UCSD-AML1 (cell line): ENCODE data around the gene ZNF638.
A peak's percentile ranks its signal among the peaks of the same experiment; 100 is the strongest.
"Not testable (repeated sequence)": the region's sequence is repeated elsewhere in the genome, so short reads cannot be mapped to it uniquely, and the experiment has no call there.

Experiments
- DNase-seq: peaks from one replicate; lab custom pipeline; 2025; ENCODE audit not compliant: unreplicated experiment; lab: John Stamatoyannopoulos, UW

Gene ZNF638

DNA sequence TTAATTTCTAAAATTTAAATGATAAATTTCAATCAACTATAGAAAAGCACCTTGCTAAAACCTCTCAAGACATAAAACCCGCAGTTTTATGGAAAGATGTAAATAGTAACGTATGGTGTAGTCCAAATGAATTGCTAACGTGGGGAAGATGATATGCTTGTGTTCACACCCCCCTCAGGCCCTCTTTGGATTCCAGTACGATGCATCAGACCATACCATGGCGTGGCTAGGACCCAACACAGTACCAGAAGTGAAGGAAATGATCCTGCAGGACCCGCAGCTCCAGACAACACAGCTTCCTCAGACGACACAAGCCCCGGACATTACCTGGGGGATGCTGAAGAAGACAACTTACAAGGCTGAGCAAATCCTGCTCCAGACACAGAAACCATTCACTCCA, 61.6 kb downstream of the ZNF638 start:
- DNase-seq = no peak

DNA sequence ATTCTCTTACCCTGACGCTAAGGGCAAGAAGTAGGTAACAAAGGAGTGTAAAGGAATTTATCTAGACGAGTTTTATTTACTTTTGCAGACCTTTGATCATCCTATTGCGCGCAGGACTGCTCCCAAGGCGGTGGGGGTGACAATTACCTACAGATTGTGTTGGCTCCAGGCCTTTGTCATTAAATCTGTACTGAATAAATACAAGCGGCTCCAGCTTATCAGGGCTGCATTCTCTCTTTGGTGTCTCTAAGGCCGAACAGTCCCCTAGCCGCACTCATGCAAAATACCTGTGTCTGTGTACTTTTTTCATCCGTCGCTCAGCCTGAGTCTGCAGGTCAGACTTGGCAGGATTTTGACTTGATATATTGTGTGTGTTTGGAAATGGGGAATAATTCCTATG, 63.9 kb downstream of the ZNF638 start:
- no peak for DNase-seq

DNA sequence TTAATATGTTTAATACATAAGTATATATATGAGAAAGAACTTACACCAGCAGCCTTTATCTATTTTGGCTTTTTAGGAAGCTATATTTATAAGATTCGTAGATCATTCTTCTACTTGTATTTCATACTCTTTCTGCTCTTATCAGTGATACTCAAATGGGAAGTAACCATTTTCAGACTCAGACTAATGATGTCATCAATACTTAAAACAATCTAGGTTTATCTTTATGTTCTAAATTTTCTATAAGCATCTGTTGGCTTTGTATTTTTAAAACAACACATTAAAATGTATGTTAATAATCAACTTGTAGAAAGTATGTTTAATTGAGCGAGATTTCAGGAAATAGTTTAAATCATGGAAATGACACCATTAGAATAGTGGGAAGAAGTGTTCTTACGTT, 70.8 kb downstream of the ZNF638 start:
- DNase-seq = no peak

DNA sequence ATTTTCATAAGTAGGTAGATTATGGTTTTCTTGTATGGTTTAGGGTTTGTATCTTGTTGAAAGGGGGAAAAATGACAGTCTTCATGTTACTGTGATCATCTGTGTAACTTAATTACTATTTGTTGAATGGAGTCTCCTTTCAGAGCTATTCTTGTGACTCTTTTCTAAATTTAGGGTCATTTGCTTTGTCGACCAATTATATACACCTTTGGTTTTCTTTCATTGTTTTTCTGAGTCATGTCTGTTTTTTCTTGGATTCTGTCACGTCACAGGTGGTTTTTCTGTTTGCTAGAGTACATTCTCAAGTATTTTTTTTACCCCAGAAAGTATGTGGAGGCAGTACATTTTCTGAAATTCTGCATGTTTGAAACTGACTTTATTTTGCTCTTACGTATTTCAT, 78.0 kb downstream of the ZNF638 start:
- no peak for DNase-seq

DNA sequence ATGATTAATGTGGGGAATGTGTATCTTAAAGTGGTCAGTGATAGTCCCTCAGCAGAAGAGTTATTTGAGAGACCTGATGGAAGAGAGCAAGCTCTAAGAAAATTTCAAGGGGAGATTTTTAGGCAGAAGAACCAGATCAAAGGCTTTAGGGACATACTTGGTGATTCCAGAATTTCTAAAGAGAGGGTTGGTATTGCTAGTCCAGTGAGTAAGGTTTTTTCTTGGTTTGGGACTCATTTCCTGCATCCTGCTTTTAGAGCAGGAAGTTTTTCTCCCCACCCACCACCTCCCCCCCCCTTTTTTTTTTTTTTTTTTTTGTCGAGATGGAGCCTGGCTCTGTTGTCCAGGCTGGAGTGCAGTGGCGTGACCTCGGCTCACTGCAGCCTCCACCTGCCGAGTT, 79.1 kb downstream of the ZNF638 start:
- DNase-seq = no peak

DNA sequence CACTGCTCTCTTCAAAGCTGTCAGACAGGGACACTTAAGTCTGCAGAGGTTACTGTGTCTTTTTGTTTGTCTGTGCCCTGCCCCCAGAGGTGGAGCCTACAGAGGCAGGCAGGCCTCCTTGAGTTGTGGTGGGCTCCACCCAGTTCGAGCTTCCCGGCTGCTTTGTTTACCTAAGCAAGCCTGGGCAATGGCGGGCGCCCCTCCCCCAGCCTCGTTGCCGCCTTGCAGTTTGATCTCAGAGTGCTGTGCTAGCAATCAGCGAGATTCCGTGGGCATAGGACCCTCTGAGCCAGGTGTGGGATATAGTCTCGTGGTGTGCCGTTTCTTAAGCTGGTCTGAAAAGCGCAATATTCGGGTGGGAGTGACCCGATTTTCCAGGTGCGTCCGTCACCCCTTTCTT, 85.3 kb downstream of the ZNF638 start:
- not testable (repeated sequence) for DNase-seq

DNA sequence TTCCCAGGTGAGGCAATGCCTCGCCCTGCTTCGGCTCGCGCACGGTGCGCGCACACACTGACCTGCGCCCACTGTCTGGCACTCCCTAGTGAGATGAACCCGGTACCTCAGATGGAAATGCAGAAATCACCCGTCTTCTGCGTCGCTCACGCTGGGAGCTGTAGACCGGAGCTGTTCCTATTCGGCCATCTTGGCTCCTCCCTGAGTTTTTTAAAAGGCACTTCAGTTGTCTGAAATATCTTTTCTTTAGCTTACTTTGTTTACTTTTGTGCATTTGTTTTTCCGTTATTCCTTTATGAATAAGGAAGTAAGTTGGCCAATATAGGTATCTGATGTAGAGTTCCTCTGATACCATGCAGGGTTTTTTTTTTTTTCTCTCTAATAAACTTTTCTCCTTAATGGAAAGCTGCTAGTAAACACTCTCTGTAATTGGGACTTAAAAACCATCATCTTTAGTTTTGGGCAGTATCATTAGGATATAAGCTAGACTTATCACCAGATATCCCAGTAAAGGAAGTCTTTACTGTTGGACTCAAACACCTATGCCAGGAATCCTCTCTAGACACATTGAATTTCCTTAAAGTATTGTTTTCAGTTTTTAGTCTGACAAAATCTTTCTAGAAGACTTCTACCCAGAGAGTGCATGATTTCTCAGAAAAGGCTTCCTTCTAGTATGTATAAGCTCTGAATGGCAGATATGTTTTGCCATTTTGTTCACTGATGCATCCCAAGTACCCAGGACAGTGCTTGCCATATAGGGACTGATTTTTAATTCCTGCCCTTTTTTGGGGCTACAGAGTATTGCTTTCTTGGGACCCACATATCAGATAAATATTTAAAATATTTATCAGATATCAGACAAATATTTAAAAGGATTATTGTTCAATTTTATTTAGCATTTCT, 86.0 kb downstream of the ZNF638 start:
- DNase-seq = no peak

DNA sequence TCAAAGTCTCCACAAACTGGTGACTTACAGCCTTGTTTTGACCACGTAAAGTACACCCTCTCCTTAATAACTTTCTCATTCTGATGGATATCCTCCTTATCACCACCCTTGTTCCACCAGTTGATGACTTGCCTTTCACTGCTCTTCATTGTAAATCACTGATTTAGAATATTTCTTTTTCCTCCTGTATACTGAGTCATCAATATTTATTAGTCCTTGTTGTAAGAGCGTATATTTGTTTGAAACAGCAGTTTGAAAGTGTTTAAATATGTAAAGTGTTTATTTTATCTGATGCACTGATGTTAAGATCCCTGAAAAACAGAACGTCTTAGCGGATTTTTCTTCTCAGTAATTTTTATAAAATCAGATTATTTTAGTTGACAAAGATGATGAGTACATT, 87.6 kb downstream of the ZNF638 start:
- DNase-seq = no peak

DNA sequence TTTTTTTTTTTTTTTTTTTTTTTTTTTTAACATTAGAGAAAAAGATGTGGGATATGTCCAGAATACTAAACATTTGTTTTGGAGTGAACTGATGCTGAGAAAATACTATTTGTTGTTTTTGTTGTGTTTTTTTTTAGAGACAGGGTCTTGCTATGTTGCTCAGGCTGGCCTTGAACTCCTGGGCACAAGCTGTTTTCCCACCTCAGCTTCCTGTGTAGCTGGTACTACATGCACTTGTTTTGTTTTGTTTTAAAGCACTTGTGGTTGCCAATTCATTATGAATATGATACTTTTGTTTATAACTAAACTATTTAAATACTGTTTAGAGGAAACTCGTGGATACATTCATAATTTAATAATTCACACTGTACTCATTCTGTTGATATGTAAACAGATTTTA, 88.4 kb downstream of the ZNF638 start:
- DNase-seq = no peak

DNA sequence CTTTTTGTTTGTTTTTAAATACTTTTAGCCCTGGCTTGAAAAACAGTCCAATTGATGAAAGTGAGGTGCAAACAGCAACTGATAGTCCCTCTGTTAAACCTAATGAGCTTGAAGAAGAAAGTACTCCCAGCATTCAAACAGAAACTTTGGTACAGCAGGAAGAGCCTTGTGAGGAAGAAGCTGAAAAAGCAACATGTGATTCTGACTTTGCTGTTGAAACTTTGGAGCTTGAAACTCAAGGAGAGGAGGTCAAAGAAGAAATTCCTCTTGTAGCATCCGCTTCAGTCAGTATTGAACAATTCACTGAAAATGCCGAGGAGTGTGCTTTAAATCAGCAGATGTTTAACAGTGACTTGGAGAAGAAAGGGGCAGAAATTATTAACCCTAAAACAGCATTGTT, 91.2 kb downstream of the ZNF638 start:
- DNase-seq = no peak

DNA sequence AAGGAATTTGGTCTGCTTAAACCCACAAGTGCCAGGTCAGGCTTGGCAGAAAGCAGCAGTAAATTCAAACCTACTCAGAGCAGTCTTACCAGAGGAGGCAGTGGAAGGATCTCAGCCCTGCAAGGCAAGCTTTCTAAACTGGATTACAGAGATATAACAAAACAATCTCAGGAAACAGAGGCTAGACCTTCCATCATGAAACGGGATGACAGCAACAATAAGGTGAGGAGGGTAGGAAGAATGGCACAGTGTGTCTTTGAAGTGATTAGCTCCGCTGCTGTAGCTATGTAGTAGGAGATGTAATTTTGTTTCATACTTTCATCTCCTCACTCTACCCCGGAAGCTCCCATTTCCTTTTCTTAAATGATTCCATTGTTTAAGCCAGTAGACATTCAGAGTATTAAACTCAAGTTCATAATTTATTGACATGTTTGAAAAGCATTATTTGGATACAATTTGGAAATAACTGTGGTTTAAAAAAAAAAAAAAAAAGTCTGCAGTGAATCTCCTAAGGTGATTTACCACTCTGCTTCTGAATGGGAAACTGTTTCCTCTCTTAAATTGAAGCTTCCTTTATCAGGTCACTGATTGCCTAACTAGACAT, 92.3 kb downstream of the ZNF638 start:
- no peak for DNase-seq

DNA sequence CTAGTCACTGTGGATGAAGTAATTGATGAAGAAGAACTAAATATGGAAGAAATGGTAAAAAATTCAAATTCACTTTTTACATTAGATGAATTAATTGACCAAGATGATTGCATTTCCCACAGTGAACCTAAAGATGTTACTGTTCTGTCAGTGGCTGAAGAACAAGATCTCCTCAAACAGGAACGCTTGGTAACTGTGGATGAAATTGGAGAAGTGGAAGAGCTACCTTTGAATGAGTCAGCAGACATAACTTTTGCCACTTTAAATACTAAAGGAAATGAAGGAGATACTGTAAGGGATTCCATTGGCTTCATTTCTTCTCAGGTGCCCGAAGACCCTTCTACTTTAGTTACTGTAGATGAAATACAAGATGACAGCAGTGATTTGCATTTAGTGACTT, 95.1 kb downstream of the ZNF638 start:
- DNase-seq = no peak

DNA sequence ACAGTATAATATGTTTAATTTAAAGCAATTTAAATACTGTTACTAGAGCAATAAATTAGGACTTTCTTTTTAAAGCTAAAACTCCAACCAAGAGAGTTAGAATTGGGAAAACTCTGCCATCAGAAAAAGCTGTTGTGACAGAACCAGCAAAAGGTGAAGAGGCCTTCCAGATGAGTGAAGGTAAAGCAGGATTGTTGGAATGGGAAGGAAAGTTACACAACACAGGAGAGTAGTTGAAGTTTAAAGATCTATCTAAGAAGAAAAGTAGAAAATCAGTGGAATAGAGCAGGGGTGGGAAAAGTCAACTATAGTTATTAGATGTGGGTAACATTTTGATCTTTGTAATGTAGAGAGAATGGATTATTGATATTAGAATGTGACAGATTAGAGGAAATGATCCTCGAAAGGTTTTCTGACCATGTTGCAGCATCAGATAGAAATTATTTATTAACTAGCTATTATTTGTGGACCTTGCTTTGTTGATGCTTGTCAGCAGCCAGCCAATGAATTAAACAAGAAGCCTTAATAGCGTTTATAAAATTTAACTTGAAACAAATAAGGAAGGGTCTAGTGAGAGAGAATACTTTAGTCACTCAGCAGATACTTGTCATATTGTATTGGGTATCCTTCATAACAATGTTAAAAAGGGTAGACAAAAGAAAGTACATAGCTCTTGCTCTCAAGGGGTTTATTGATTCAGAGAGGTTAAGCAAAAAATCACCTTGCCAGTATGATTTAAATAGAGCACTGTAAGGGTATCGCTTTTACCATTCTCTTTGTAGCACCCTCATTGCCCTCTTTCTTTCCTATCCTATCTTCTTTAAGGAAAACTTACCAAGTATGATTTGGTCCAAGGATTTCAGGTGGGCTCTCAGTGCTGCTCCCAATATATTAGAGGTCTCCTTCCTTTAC, 97.1 kb downstream of the ZNF638 start:
- DNase-seq = no peak

DNA sequence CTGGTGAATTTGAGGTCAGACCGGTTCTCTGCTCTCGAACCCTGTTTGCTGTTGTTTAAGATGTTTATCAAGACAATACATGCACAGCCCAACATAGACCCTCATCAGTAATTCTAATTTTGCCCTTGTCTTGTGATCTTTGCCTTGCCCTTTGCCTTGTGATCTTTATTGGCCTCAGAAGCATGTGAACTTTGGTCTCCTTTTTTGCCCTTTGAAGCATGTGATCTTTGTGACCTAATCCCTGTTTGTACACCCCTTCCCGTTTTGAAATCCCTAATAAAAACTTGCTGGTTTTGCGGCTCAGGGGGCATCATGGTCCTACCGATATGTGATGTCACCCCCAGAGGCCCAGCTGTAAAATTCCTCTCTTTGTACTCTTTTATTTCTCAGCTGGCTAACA, 113.6 kb downstream of the ZNF638 start:
- DNase-seq = not testable (repeated sequence)

DNA sequence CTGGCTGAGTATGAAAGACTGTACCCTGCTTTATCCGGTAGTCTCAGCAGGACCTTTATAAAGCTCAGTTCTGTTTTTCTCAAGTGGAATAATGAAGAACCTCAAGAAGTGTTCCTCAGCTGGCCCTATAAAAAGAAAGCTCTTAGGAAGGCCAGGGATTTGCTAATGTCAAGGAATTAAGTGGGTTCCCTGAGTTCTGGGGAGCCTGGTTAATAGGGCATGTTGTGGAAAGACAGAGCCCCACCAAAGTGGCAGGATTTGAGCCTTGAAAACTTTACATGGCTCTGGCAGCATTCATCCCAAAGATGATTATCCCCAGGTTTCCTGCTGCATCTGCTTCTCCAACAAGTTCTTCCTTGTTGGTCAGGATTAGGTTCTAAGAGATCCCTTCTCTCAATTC, 114.9 kb downstream of the ZNF638 start:
- DNase-seq = no peak

DNA sequence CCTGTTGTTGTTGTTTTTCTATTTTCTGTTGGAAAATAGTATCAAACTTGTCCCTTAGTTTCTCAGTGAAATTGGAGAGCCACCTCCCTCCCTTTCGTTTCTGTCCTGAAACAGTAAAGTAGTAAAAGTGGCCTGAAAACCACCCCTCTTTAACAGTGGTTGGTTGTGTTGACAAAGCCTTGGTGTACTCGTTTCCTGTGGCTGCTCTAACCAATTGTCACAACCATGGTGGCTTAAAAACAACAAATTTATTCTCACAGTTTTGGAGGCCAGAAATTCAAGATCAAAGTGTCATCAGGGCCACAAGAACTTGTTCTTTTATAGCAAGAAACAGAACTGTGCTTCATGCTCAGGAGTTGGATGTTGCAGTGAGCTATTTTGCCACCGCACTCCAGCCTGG, 117.8 kb downstream of the ZNF638 start:
- DNase-seq = no peak

DNA sequence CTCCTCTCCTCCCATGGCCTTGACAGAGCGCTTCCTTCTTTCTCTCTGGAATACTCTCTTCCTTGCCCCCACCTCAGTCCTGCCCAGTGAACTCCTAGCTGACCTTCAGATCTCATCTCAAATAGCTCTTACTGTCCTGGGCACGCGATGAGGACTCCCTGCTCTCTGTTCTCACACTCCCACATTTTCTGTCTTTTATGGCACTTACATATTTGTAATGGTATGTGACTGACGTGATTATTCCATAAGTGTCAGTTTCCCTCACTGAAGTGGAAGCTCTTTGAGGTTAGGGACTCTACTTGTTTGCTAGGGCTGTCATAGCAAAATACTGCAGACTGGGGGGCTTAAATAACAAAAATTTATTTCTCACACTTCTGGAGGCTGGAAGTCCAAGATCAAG, 120.1 kb downstream of the ZNF638 start:
- no peak for DNase-seq

DNA sequence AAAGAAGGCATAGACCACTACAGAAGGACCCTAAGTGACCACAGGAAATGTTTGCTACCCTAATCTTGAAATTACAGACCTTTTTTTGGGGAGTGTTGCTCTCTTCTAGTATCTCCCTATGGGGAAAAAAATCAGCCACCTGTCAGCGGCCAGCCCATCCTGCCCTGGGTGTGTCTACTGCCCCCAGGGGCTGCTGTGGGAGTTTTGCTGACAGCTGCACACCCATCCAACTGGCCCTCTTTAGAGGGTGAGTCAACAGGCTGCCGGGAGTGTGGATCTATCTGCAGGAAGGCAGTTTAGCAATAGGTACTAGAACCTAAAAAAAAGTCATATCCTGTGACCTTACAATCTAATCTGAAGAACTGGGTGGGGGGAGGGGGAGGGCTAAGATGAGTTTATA, 121.0 kb downstream of the ZNF638 start:
- DNase-seq = peak; percentile 78

DNA sequence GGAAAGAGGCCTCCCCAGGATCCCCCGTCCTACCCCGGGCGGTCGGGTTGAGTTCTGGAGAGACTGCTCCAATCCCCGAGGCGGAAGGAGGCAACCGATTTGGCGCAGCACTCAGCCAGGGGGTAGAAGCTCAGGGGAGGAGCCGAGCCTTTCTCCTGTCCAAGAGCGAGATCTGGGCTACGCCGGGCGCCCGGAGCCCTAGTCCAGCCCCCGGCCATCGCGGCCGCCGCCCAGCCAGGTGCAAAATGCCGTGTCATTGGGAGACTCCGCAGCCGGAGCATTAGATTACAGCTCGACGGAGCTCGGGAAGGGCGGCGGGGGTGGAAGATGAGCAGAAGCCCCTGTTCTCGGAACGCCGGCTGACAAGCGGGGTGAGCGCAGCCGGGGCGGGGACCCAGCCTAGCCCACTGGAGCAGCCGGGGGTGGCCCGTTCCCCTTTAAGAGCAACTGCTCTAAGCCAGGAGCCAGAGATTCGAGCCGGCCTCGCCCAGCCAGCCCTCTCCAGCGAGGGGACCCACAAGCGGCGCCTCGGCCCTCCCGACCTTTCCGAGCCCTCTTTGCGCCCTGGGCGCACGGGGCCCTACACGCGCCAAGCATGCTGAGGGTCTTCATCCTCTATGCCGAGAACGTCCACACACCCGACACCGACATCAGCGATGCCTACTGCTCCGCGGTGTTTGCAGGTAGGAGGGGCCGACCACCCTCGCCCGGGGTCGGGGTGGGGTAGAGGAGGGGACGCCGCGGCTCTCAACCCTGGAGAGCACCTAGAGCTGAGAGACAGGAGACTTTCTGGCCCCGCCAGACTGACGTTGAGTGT, 122.0 kb downstream of the ZNF638 start, which contains the start of gene DYSF:
Gene DYSF (plus strand): TSS at position 158 of the 817 bp plus-strand sequence.
- DNase-seq = no peak

DNA sequence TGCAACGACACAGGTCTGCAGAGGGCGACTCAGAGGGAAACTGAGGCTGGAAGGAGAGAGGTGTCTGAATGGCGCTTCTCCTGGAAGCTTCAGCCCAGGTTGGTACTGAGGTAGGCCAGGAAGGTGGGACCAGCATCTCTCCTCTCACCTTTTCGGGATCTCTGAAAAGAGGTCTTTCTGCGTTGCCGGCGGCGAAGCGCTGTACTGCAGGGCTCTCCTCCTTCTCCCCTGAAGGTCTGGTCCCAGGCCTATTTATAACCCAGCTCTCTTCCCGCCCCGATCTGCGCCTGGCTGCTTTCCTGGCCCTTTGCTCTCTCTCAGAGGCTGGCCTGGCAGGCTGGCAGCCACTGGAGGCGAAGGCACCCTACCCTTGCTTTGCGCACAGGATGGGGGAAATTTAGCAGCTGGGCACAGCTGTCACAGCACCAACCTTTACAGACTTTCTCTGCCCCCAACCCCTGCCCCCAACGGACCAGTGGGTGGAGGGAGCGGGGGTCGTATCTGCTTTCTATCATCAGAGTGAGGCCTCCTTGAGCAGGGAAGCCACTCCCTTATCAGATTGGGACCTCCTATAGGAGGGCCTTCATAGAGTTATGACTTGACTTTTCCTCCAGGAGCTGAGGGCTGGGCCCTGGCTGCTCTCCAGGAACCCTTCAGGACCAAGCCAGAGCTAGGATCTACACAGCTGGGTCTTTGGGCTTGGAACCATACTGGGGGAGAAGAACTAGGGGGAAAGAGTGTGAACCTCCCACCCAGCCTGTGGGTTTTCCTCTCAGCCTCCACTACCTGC, 122.8 kb downstream of the ZNF638 start:
- DNase-seq = no peak
